ENCODE measurements around the gene CNIH2. TPM values are rescaled to one million over a fixed set of nuclear protein-coding genes. Genes with fewer than 3 reads are reported as not detected.

Gene CNIH2
- total and polyA plus RNA-seq, 9 of the 15 experiments (the other 6 are each of a cell fraction or from before 2014, with no cell fraction given) = 0.26 to 0.89 (median 0.40) TPM; not detected in 4

GRCh38 chr11:66302656-66303055, 24.7 kb downstream of the CNIH2 start:
- H3K9ac ChIP-seq (ENCODE audit: insufficient read depth in 1 of 2, low read depth in 2 of 2, low read length in 2 of 2) = no peak overlapping the region
- H3K4me2 ChIP-seq (ENCODE audit: insufficient read depth, low read length) = no peak overlapping the region
- H3K9me1 ChIP-seq (ENCODE audit: control insufficient read depth, insufficient read depth, low read length) = peaks cover 3% of the 10 kb centered on the region
- WGBS (ENCODE audit: insufficient coverage, low coverage, missing lambda C conversion rate) = 32% methylated on average over 12 of the region's 12 CpGs
- FAIRE-seq = no peak
- 0 out of 5 replicates have a peak, but pooled peaks cover 0 to 6% of the 10 kb centered on the region in 2 experiments for H3K4me1 ChIP-seq (replicated peaks in 1 of 2; ENCODE audit: control insufficient read depth in 2 of 2, insufficient read depth in 2 of 2, low read length in 2 of 2)
- no peaks in the 10 kb centered on the region for H3K36me3 ChIP-seq (ENCODE audit: control insufficient read depth, insufficient read depth, low read length)
- no peak for DNase-seq (ENCODE audit: extremely low read depth in 1 of 4, low spot score in 3 of 4)
- no peak overlapping the region for H3K27ac ChIP-seq (ENCODE audit: extremely low read depth, low read depth, low read length)
- ChIA-PET POLR2A (interaction anchor here (1.0 to 1.5 kb wide), 2 partner anchors 10 to 14 kb away, joined by 3 to 5 read pairs; partner anchors contain the start of gene YIF1A), CTCF (ENCODE audit: low intra/inter-chr PET ratio) (no interaction called here)
- no peak; the same call in 2 of the 3 replicates for ATAC-seq
- intact Hi-C loops (cut with micrococcal nuclease) (no loop called here), in situ Hi-C loops (cut with MboI) (no loop called here)
- TF ChIP-seq SNIP1 (IDR thresholded peaks at IDR 0.05; ENCODE audit: low read depth) (no peak), EGR1 (conservative IDR thresholded peaks at IDR 0.05) (peak; percentile 44; the same call in 1 of the 2 replicates)
- BruUV-seq (replicated peaks) = no TSS peak
- H3K27me3 ChIP-seq (ENCODE audit: control insufficient read depth in 2 of 2, insufficient read depth in 2 of 2, low read length in 2 of 2) = peaks cover 0 to 1% of the 10 kb centered on the region in 2 experiments; a peak in 1 of 5 replicates
- no peaks in the 10 kb centered on the region for H4K20me1 ChIP-seq (replicated peaks; ENCODE audit: control insufficient read depth, insufficient read depth, low read length)
- H2AFZ ChIP-seq (ENCODE audit: low read depth, low read length) = no peak overlapping the region
- no peaks in the 10 kb centered on the region for H3K9me3 ChIP-seq (replicated peaks; ENCODE audit: control insufficient read depth, insufficient read depth, low read depth, low read length)
- H3K4me3 ChIP-seq = no peak overlapping the region
- H3K79me2 ChIP-seq (ENCODE audit: control insufficient read depth, insufficient read depth, low read length) = no peaks in the 10 kb centered on the region

DNA sequence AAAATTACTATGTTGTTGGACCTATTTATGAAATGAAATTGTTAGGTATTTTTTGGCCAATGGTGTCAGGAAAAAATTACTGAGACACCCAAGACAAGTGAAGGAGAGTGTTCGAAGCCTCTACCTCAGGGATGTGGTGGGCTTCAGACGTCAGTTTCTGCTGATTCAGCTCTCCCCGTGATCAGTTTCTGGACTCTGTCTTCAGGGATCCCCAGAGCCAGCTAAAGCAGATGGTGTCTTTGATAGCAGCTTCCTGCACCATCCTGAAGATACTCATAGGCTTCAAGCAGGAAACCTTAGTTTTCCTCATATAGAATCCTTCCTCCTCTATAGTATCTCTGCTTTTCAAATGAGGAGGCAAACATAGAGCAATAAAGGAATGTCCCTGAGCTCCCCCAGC, 31.5 kb downstream of the CNIH2 start:
- POLR2A ChIA-PET = interaction anchor here (0.9 to 1.9 kb wide), 2 partner anchors 21 to 24 kb away, joined by 3 to 4 read pairs; partner anchors contain the start of gene YIF1A
- TF ChIP-seq ZNF316 (IDR thresholded peaks at IDR 0.05) (peak; percentile 97), CBFA2T3 (IDR thresholded peaks at IDR 0.05) (peak; percentile 58), MCM3 (IDR thresholded peaks at IDR 0.05) (no peak), ZNF197 (CRISPR knock-in tag; IDR thresholded peaks at IDR 0.05; ENCODE audit: low read depth) (no peak), E2F8 (IDR thresholded peaks at IDR 0.05; ENCODE audit: low read depth, partially characterized antibody) (no peak), MAFG (tag; conservative IDR thresholded peaks at IDR 0.05) (peak; percentile 92), DACH1 (IDR thresholded peaks at IDR 0.05; ENCODE audit: partially characterized antibody) (no peak), NFE2 (IDR thresholded peaks at IDR 0.05; ENCODE audit: low read depth) (peak; percentile 20; the same call in 1 of the 2 replicates), MAFF (IDR thresholded peaks at IDR 0.05; ENCODE audit: low read length) (peak; percentile 92), TAL1 (IDR thresholded peaks at IDR 0.05) (peak; percentile 40; the same call in 1 of the 2 replicates)
- TF ChIP-seq, protein P1, sequence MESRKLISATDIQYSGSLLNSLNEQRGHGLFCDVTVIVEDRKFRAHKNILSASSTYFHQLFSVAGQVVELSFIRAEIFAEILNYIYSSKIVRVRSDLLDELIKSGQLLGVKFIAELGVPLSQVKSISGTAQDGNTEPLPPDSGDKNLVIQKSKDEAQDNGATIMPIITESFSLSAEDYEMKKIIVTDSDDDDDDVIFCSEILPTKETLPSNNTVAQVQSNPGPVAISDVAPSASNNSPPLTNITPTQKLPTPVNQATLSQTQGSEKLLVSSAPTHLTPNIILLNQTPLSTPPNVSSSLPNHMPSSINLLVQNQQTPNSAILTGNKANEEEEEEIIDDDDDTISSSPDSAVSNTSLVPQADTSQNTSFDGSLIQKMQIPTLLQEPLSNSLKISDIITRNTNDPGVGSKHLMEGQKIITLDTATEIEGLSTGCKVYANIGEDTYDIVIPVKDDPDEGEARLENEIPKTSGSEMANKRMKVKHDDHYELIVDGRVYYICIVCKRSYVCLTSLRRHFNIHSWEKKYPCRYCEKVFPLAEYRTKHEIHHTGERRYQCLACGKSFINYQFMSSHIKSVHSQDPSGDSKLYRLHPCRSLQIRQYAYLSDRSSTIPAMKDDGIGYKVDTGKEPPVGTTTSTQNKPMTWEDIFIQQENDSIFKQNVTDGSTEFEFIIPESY (CRISPR knock-in tag; IDR thresholded peaks at IDR 0.05) = no peak

More for the DNA sequence above, 31.5 kb downstream of the CNIH2 start:
- Histone ChIP-seq H3K79me2 (ENCODE audit: control insufficient read depth, insufficient read depth, low read length) (no peaks in the 10 kb centered on the region), H3K4me3 (no peak overlapping the region), H3K9me1 (ENCODE audit: control insufficient read depth, insufficient read depth, low read length) (no peaks in the 10 kb centered on the region), H3K36me3 (ENCODE audit: control insufficient read depth, insufficient read depth, low read length) (no peaks in the 10 kb centered on the region), H3K9ac (ENCODE audit: insufficient read depth in 1 of 2, low read depth in 2 of 2, low read length in 2 of 2) (peak overlapping the region in 1 of 2 experiments; percentile 62; a peak in 1 of 4 replicates), H2AFZ (ENCODE audit: low read depth, low read length) (peak overlapping the region; percentile 49), H3K4me2 (ENCODE audit: insufficient read depth, low read length) (peak overlapping the region; percentile 9; the same call in 1 of the 2 replicates), H3K9me3 (replicated peaks; ENCODE audit: control insufficient read depth, insufficient read depth, low read depth, low read length) (no peaks in the 10 kb centered on the region), H3K27me3 (ENCODE audit: control insufficient read depth in 2 of 2, insufficient read depth in 2 of 2, low read length in 2 of 2) (no peaks in the 10 kb centered on the region), H4K20me1 (replicated peaks; ENCODE audit: control insufficient read depth, insufficient read depth, low read length) (no peaks in the 10 kb centered on the region), H3K27ac (ENCODE audit: extremely low read depth, low read depth, low read length) (no peak overlapping the region), H3K4me1 (replicated peaks in 1 of 2; ENCODE audit: control insufficient read depth in 2 of 2, insufficient read depth in 2 of 2, low read length in 2 of 2) (peaks cover 23 to 33% of the 10 kb centered on the region in 2 experiments)
- in situ Hi-C loops (cut with MboI) (no loop called here), intact Hi-C loops (cut with micrococcal nuclease) (no loop called here)
- no TSS peak for BruUV-seq (replicated peaks)
- ATAC-seq (no peak), FAIRE-seq (no peak), DNase-seq (ENCODE audit: extremely low read depth in 1 of 4, low spot score in 3 of 4) (peak in 3 of 4 experiments; percentile 57 to 60 (median 60))
- WGBS (ENCODE audit: insufficient coverage, low coverage, missing lambda C conversion rate) = 9% methylated on average over 3 of the region's 3 CpGs
- CTCF ChIA-PET (ENCODE audit: low intra/inter-chr PET ratio) = interaction anchor here (0.7 kb wide), 1 partner anchor 112 kb away, joined by 3 read pairs; no protein-coding TSS in a partner anchor

Measured in K562 (cell line).